ENCODE results near the gene PRR3.

GRCh38 chr6:30603961-30604360 lies 46.9 kb downstream of the PRR3 start:
- TF ChIP-seq EZH2 (IDR thresholded peaks at IDR 0.05; ENCODE audit: borderline replicate concordance, low read depth, low read length, severe bottlenecking) (no peak), CTCF (IDR thresholded peaks at IDR 0.05; ENCODE audit: borderline replicate concordance, extremely low read depth, low read length, poor library complexity, severe bottlenecking) (no peak)

Data from DND-41 (cell line).